Lung (tissue), 12 donors: ENCODE measurements around the gene ATP10A. TPM values are rescaled to one million over a fixed set of nuclear protein-coding genes. Genes with fewer than 3 reads are reported as not detected.

Source experiments
- ATAC-seq: fragments of 200-7000 bp; cut with Tn5 transposase; one replicate; pipeline ENCODE4 v1.9.1; 2020; ENCODE audit warnings: moderate number of reproducible peaks; ENCODE audit not compliant: insufficient read depth, low FRiP score
- DNase-seq, 3 donors: peaks; one replicate each; pipeline ENCODE4 v3.0.0-alpha.2; 2013 to 2017
- H3K27ac ChIP-seq, 2 donors: one replicate each; pipeline ENCODE4 v1.5.1; 2013; ENCODE audit warnings: mild to moderate bottlenecking in 2 of 2, moderate library complexity in 2 of 2, control low read depth in 1 of 2, inconsistent platforms in 1 of 2, low read depth in 1 of 2, low read length in 1 of 2
- H3K27me3 ChIP-seq, 3 donors: one replicate each; pipeline ENCODE4 v1.5.1; 2013; ENCODE audit warnings: low read length in 2 of 3; ENCODE audit not compliant: control insufficient read depth in 3 of 3, insufficient read depth in 3 of 3
- H3K36me3 ChIP-seq, 4 donors: one replicate each; pipeline ENCODE4 v1.5.1; 2013; ENCODE audit warnings: low read length in 4 of 4, mild to moderate bottlenecking in 1 of 4, moderate library complexity in 1 of 4; ENCODE audit not compliant: control insufficient read depth in 4 of 4, insufficient read depth in 4 of 4
- H3K4me1 ChIP-seq, 5 donors: one replicate each; pipeline ENCODE4 v1.5.1; 2013; ENCODE audit warnings: low read length in 5 of 5, mild to moderate bottlenecking in 2 of 5, moderate library complexity in 1 of 5; ENCODE audit not compliant: control insufficient read depth in 5 of 5, insufficient read depth in 5 of 5
- H3K4me3 ChIP-seq: one replicate; pipeline ENCODE4 v1.5.1; 2013; ENCODE audit warnings: mild to moderate bottlenecking, control low read depth, moderate library complexity
- H3K9ac ChIP-seq, 2 donors: one replicate each; pipeline ENCODE4 v1.5.1; 2013; ENCODE audit warnings: low read length in 2 of 2, control low read depth in 1 of 2; ENCODE audit not compliant: insufficient read depth in 1 of 2
- H3K9me3 ChIP-seq, 4 donors: one replicate each; pipeline ENCODE4 v1.5.1; 2013; ENCODE audit warnings: low read length in 3 of 4, mild to moderate bottlenecking in 1 of 4, moderate library complexity in 1 of 4; ENCODE audit not compliant: control insufficient read depth in 4 of 4, insufficient read depth in 3 of 4
- WGBS, 2 donors: extraction: QIAGEN DNeasy Blood & Tissue Kit; methylation state at CpG; one replicate each; pipeline ENCODE4 v1.1.7; 2013; 5-methylcytosine and 5-hydroxymethylcytosine counted together
- polyA plus RNA-seq, 2 donors: library from polyadenylated mRNA; stranded (reverse); fragments of 200-250 nt; gene quantifications; one replicate each; pipeline ENCODE4 v1.2.1, GENCODE V29; 2013
- total RNA-seq, 2 donors: library from RNA; depleted of rRNA in 1 of 2; stranded (reverse); fragments of >200 nt in 1 of 2; gene quantifications; one replicate each; pipeline ENCODE4 v1.2.1, GENCODE V29; 2014 to 2021
- TF ChIP-seq, protein P1 (sequence below): IDR thresholded peaks from 2 replicates; pipeline ENCODE4 v1.5.1; 2012; ENCODE audit warnings: mild to moderate bottlenecking; ENCODE audit errors: control extremely low read depth, extremely low read depth
- donor health status: control.
- donor health status: control.
- donor health status: Bipolar disorder and iron deficiency.
- donor health status: healthy.
- donor health status: DM: yes; HTN: yes; CAD: no.

The ATP10A gene
- total and polyA plus RNA-seq, 4 donors, result 4.5 to 33.7 (median 6.2) TPM

DNA sequence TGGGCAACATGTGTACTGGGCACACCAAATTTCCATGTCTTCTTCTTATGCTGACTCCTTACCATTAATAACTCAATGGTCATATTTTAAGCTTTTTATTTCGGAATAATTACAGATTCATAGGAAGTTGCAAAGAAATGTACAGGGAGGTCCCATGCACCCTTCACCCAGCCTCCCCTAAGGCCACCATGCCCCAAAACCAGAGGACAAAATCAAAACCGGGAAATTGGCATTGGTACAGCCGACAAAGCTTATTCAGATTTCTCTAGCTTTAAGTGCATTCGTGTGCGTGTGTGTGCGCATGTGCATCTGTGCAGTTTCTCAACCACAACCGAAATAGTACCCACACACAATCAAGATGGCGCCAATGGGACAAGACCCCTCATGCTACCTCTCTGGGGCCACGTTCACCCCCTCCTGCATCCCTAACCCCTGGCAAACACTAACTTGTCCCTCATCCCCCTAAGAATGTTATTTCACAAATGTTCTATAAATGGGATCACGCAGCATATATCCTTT, 23.4 kb downstream of the ATP10A start:
- ATAC-seq, result no peak
- Histone ChIP-seq H3K9ac (no peak overlapping the region), H3K27me3 (peaks cover 0 to 3% (median 0%) of the 10 kb centered on the region in 3 donors), H3K4me3 (no peak overlapping the region), H3K4me1 (peaks cover 0 to 7% (median 0%) of the 10 kb centered on the region in 5 donors), H3K36me3 (no peaks in the 10 kb centered on the region), H3K9me3 (peaks cover 0 to 2% (median 0%) of the 10 kb centered on the region in 4 donors), H3K27ac (no peak overlapping the region)
- 89 to 91% methylated on average over 10 of the region's 10 CpGs for WGBS, 2 donors
- DNase-seq, result no peak
- TF ChIP-seq, protein P1, sequence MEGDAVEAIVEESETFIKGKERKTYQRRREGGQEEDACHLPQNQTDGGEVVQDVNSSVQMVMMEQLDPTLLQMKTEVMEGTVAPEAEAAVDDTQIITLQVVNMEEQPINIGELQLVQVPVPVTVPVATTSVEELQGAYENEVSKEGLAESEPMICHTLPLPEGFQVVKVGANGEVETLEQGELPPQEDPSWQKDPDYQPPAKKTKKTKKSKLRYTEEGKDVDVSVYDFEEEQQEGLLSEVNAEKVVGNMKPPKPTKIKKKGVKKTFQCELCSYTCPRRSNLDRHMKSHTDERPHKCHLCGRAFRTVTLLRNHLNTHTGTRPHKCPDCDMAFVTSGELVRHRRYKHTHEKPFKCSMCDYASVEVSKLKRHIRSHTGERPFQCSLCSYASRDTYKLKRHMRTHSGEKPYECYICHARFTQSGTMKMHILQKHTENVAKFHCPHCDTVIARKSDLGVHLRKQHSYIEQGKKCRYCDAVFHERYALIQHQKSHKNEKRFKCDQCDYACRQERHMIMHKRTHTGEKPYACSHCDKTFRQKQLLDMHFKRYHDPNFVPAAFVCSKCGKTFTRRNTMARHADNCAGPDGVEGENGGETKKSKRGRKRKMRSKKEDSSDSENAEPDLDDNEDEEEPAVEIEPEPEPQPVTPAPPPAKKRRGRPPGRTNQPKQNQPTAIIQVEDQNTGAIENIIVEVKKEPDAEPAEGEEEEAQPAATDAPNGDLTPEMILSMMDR, result no peak

GRCh38 chr15:25838871-25839195, 24.3 kb downstream of the ATP10A start:
- Histone ChIP-seq H3K36me3 (no peaks in the 10 kb centered on the region), H3K27ac (no peak overlapping the region), H3K27me3 (peaks cover 0 to 3% (median 0%) of the 10 kb centered on the region in 3 donors), H3K4me3 (no peak overlapping the region), H3K4me1 (peaks cover 0 to 5% (median 0%) of the 10 kb centered on the region in 5 donors), H3K9ac (no peak overlapping the region), H3K9me3 (peaks cover 0 to 2% (median 0%) of the 10 kb centered on the region in 4 donors)
- DNase-seq (no peak), ATAC-seq (no peak)
- 48 to 67% methylated on average over 4 of the region's 4 CpGs for WGBS, 2 donors
- TF ChIP-seq, protein P1, result no peak

- TF ChIP-seq, protein P1, result no peak
- Histone ChIP-seq H3K4me3 (no peak overlapping the region), H3K36me3 (no peaks in the 10 kb centered on the region), H3K27ac (no peak overlapping the region), H3K9me3 (peaks cover 0 to 2% (median 0%) of the 10 kb centered on the region in 4 donors), H3K27me3 (peaks cover 0 to 3% (median 0%) of the 10 kb centered on the region in 3 donors), H3K4me1 (peaks cover 0 to 5% (median 0%) of the 10 kb centered on the region in 5 donors), H3K9ac (no peak overlapping the region)
- 41 to 62% methylated on average over 8 of the region's 8 CpGs for WGBS, 2 donors
- ATAC-seq, result no peak
- no peak for DNase-seq
These were observed 24.8 kb downstream of the ATP10A start for GRCh38 chr15:25838191-25838870.
